ENCODE measurements around the gene CNTNAP2.

GRCh38 chr7:146660839-146661238 is 544.2 kb downstream of the CNTNAP2 start:
- TF ChIP-seq, protein P1, sequence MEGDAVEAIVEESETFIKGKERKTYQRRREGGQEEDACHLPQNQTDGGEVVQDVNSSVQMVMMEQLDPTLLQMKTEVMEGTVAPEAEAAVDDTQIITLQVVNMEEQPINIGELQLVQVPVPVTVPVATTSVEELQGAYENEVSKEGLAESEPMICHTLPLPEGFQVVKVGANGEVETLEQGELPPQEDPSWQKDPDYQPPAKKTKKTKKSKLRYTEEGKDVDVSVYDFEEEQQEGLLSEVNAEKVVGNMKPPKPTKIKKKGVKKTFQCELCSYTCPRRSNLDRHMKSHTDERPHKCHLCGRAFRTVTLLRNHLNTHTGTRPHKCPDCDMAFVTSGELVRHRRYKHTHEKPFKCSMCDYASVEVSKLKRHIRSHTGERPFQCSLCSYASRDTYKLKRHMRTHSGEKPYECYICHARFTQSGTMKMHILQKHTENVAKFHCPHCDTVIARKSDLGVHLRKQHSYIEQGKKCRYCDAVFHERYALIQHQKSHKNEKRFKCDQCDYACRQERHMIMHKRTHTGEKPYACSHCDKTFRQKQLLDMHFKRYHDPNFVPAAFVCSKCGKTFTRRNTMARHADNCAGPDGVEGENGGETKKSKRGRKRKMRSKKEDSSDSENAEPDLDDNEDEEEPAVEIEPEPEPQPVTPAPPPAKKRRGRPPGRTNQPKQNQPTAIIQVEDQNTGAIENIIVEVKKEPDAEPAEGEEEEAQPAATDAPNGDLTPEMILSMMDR (IDR thresholded peaks at IDR 0.05): no peak
- TF ChIP-seq POLR2A (IDR thresholded peaks at IDR 0.05): no peak
